HG03457 (cell line): ENCODE data around the gene STAB2.

Experiments used
- ATAC-seq: cut with Tn5 transposase; IDR thresholded peaks from one replicate; pipeline ENCODE4 v1.9.1; 2021; ENCODE audit warnings: moderate number of reproducible peaks; ENCODE audit not compliant: unreplicated experiment

Gene STAB2

DNA sequence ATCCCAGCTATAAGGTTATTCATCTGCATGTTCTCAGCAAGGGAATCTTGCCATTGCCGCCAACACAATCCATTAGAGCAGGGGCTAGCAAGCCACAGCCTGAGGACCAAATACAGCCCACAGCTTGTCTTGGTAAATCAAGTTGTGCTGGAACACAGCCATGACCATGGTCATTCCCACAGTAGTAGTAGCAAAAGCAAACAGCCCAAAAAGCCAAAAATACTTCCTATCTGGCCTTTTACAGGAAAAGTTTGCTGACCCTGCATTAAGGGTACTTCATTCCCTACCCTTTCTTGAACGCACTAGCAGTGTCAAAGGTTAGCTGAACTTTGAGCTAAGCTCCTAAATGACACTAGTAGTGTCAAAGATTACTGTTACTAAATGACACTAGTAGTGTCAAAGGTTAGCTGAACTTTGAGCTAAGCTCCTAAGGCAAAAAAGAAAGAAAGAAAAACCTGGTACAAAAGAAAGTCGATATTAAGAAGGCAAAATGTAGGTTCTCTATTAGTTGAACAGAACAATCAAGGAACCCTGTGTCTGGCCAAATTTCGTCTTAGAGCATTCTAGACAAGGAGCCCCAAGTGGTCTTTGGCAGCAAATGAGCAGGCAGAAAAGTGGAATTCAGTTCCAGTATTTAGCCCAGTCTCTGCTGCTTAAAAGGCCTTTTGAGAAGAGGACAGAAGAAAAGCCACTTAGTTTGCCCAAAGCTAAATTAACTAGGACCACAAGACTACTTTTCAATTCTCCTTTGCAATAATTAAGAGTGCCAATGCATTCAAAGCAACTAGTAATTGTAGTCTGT is 186.2 kb downstream of the STAB2 start:
- ATAC-seq, result no peak

- ATAC-seq, result no peak
Observed at GRCh38 chr12:103774977-103775560, 188.0 kb downstream of the STAB2 start.

GRCh38 chr12:103778781-103779180 is 191.7 kb downstream of the STAB2 start:
- no peak for ATAC-seq

DNA sequence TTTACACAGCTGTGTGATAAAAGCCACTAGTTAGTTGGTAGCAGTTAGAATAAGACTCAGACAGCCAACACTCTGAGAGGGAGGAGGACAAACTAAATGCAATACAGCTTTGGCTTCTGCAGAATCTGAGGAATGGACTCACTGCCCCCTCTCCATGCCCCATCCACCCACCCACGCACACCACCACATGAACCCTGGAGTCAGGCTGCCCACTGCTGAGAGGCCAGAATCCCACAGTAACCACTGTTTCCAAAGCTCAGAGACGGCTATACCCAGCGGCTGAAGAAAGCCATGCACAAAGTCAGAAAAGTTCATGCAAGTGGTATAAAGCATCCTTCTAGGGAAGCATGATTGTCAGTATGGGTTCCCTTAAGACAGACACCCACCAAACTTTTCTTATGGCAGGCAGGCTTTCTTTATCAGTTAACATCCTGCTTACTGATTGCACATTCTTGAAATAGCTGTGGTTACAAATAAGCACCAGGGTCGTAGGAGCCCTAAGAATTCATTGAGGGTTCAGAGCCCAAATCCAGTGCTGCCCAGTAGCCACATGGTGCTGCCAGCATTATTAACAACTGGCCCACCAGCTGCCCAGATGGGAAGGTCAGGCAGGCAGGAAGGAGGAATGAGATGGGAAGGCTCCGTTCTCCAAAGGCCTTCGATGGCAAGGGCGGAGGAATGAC is 192.5 kb downstream of the STAB2 start:
- ATAC-seq, result no peak

GRCh38 chr12:103780093-103780440 is 193.0 kb downstream of the STAB2 start:
- no peak for ATAC-seq

DNA sequence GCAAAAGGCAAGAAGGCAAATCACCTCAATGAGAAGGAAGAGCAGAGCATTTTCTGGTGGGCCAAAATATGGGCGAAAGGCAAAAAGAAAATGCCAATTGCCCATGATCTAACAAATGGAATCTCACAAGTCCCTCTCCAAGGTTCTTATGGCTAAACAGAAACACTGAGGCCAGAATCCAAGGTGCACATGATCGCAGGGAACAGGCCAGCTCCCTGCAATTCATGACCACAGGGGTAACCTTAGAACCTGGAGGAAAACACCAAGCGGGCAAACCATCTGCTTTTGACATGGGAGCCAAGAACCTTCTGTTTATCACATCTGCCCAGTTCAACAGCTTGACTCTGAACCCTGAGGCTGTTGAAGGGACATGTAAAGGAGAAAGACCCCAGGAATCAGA is 193.9 kb downstream of the STAB2 start:
- ATAC-seq, result no peak

GRCh38 chr12:103782399-103782798 is 195.3 kb downstream of the STAB2 start:
- ATAC-seq, result no peak

DNA sequence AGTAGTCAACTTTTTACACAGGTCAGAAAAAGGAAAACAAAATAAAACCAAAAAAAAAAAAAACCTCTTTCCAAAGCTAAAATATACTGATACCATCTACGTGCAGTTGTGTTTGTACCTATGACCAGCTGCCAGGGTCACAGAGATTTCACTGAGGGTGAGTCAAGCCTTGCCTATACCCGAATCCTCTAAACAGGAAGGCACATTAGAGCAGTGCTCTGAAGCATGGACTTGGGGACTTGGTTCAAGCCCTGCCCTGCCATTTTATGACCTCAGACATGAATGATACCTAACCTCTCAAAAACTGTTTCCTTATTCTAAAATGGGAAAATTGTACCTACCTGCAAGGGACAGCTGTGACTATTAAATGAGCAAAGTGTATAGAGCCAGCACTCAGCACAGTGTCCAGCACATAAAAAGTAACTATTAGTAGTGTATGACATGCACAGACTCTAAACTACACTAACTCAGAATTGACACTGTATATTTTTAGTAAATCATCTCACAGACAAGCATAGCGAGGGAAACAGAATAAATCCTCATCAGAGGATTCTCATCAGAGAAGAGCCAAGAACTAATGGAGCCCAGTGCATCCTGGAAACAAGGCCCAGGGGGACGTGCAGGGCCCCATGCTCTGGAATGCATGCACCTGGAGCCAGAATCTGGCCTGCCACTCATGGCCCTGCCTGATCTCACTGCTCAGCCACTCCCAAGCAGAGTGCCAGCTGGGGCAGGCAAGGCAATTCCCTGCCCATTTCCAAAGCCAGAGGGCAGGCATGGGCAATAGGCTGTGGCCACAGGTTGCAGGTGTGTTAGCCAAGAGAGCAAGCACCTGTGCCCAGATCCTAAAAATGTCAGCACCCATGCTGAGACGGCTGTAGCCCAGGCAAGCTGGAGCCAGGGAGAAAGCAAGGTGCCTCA is 196.9 kb downstream of the STAB2 start:
- ATAC-seq, result no peak

- ATAC-seq, result no peak
Observed at GRCh38 chr12:103785243-103786031, 198.4 kb downstream of the STAB2 start.

- no peak for ATAC-seq
Observed at GRCh38 chr12:103786201-103786600, 199.1 kb downstream of the STAB2 start.

DNA sequence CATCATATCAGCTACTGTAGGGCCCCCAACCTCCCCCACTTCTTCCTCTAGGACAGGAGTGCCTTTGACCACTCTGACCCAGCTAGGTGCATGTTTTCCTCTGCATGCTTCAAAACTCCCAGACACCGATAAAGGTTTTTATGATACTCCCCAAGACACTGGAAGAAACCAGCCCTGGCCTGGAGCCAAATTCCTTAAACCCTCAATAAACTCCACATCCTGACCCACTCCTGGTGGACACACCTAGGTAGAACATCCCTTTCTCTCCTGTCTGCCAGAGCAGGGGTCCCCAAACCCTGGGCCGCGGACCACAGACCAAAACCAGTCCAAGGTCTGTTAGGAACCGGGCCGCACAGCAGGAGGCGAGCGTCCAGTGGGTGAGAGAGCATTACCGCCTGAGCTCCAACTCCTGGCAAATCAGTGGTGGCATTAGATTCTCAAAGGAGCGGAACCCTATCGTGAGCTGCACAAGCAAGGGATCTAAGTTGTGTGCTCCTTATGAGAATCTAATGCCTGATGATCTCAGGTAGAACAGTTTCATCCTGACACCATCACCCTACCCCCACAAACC is 204.4 kb downstream of the STAB2 start:
- ATAC-seq, result no peak

GRCh38 chr12:103793046-103793445 is 206.0 kb downstream of the STAB2 start:
- no peak for ATAC-seq

GRCh38 chr12:103793512-103794045 is 206.5 kb downstream of the STAB2 start:
- ATAC-seq, result no peak

GRCh38 chr12:103794309-103795213 is 207.5 kb downstream of the STAB2 start:
- no peak for ATAC-seq

- ATAC-seq, result no peak
Observed at GRCh38 chr12:103798586-103798985, 211.5 kb downstream of the STAB2 start.

DNA sequence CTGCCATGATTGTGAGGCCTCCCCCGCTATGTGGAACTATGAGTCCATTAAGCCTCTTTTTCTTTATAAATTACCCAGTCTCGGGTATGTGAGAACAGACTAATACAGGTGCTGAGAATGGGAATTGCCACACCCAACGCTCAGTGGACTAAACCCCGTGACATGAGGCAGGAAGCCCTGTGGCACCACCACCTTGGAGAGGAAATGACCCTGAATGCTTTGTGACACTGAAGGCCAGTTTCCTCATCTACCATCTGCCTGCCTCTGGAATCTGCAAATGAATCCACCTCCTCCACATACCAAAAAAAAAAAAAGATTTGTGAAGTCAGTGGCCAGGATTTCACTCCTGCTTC is 212.4 kb downstream of the STAB2 start:
- no peak for ATAC-seq

DNA sequence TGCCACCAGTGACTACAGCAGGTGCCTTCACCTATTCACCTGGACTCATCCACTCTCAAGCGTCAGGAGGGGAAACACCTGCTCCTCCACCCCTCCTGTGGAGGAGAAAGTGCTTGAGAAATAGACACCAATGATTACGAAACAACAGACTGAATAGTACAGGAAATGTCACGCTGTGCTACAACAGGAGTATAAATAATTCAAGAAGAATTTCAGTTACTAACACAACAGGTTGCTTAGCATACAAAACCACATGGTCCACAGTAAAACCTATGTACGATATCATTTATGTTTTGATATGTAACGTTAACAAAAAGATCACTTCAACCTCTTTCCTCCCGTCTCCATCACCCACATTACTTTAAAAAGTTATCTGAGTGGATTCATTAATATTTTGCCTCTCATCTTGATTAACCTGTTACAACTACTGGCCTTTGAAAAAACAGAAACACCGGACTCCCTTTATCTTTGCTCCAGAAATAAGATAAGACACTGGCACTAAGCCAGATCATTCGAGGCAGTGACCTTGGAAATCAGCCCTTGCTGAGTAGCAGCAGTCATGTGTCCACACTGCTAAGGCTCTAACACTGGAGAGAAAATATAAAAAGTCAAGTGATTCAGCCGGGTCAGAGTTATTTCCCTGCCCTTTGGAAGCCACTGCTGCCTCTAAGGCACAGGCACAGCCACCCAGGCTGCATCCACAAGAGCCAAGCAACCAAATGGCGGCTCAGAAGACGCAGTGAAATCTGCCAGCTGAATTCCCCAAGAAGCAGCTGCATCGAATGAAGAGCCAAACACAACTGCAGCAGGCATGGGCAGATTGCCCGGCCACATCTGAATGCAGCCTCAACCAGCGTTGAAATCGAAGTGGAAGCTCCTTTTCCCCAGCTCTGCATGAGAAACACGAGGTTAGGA is 213.0 kb downstream of the STAB2 start:
- ATAC-seq, result no peak
